Hepatocyte (in vitro differentiated cells): Measurements from ENCODE around the gene RUNX1.

Experiments
- CTCF ChIP-seq: fragments of 200-600 bp; sonication (generic); IDR thresholded peaks from 2 replicates; pipeline ENCODE4 v1.5.1; 2016; ENCODE audit warnings: antibody characterized with exemption, mild to moderate bottlenecking; ENCODE audit not compliant: poor library complexity
- EZH2 ChIP-seq: fragments of 200-600 bp; sonication (generic); IDR thresholded peaks from 2 replicates; pipeline ENCODE4 v1.6.1; 2016; ENCODE audit warnings: antibody characterized with exemption, mild to moderate bottlenecking, borderline replicate concordance
- EZH2phosphoT487 ChIP-seq: fragments of 200-600 bp; sonication (generic); IDR thresholded peaks from one replicate; pipeline ENCODE4 v1.6.1; 2018; ENCODE audit warnings: antibody characterized with exemption, mild to moderate bottlenecking, low read depth, moderate library complexity; ENCODE audit not compliant: unreplicated experiment, severe bottlenecking

GRCh38 chr21:35046880-35047229, 2.2 kb downstream of the RUNX1 start:
- no peak for TF ChIP-seq EZH2
- TF ChIP-seq CTCF: no peak
- TF ChIP-seq EZH2phosphoT487: no peak
